Liver (tissue), 9 donors: ENCODE results near the gene RFPL2. TPM values are rescaled to one million over a fixed set of nuclear protein-coding genes. Genes with fewer than 3 reads are reported as not detected.

Experiments
- DNase-seq: peaks from one replicate; pipeline ENCODE4 v3.0.0-alpha.2; 2017; ENCODE audit warnings: low spot score
- H3K27ac ChIP-seq, 2 donors: one replicate each; pipeline ENCODE4 v1.7.0; 2013; ENCODE audit warnings: inconsistent platforms in 2 of 2, low read length in 2 of 2, control low read depth in 1 of 2, low read depth in 1 of 2, mild to moderate bottlenecking in 1 of 2
- H3K27me3 ChIP-seq, 4 donors: one replicate each; pipeline versions ENCODE4 v1.6.1 to v1.7.0; 2013; ENCODE audit warnings: low read length in 3 of 4, inconsistent platforms in 1 of 4, mild to moderate bottlenecking in 1 of 4, moderate library complexity in 1 of 4; ENCODE audit not compliant: control insufficient read depth in 4 of 4, insufficient read depth in 4 of 4
- H3K36me3 ChIP-seq, 4 donors: one replicate each; pipeline versions ENCODE4 v1.6.1 to v1.7.0; 2013; ENCODE audit warnings: low read length in 3 of 4, mild to moderate bottlenecking in 3 of 4, low read depth in 1 of 4, moderate library complexity in 1 of 4; ENCODE audit not compliant: control insufficient read depth in 4 of 4, insufficient read depth in 3 of 4
- H3K4me1 ChIP-seq, 4 donors: one replicate each; pipeline versions ENCODE4 v1.6.1 to v1.7.0; 2013; ENCODE audit warnings: low read length in 3 of 4, mild to moderate bottlenecking in 3 of 4, moderate library complexity in 1 of 4; ENCODE audit not compliant: control insufficient read depth in 4 of 4, insufficient read depth in 4 of 4
- H3K4me3 ChIP-seq, 3 donors: one replicate each; pipeline versions ENCODE4 v1.6.1 to v1.7.0; 2013; ENCODE audit warnings: low read length in 3 of 3, control low read depth in 1 of 3, low read depth in 1 of 3, mild to moderate bottlenecking in 1 of 3
- H3K9ac ChIP-seq, 2 donors: one replicate each; pipeline ENCODE4 v1.7.0; 2013; ENCODE audit warnings: low read length in 2 of 2, mild to moderate bottlenecking in 2 of 2, moderate library complexity in 2 of 2, control low read depth in 1 of 2, low read depth in 1 of 2
- H3K9me3 ChIP-seq, 4 donors: one replicate each; pipeline versions ENCODE4 v1.6.1 to v1.7.0; 2013; ENCODE audit warnings: low read length in 3 of 4; ENCODE audit not compliant: control insufficient read depth in 4 of 4
- ATF3 ChIP-seq: IDR thresholded peaks from 2 replicates; pipeline ENCODE4 v1.6.1; 2016; ENCODE audit warnings: antibody characterized with exemption
- CTCF ChIP-seq: fragments of 150-350 bp; IDR thresholded peaks from 2 replicates; pipeline ENCODE4 v1.5.1; 2017; ENCODE audit warnings: improper control_type of control experiment, low read depth, low read length; ENCODE audit not compliant: missing input control
- EGR1 ChIP-seq, 2 donors: IDR thresholded peaks; 2 replicates each; pipeline ENCODE4 v1.6.1; 2016 to 2018; ENCODE audit warnings: antibody characterized with exemption in 2 of 2, low read depth in 2 of 2
- FOXA1 ChIP-seq: IDR thresholded peaks from 2 replicates; pipeline ENCODE4 v1.6.1; 2016; ENCODE audit warnings: antibody characterized with exemption
- FOXA2 ChIP-seq: IDR thresholded peaks from 2 replicates; pipeline ENCODE4 v1.6.1; 2016; ENCODE audit warnings: antibody characterized with exemption
- GABPA ChIP-seq, 2 donors: IDR thresholded peaks in 1 of 2; conservative IDR thresholded peaks in 1 of 2; 2 replicates each; pipeline ENCODE4 v1.6.1; 2016; ENCODE audit warnings: antibody characterized with exemption in 2 of 2, mild to moderate bottlenecking in 1 of 2, moderate library complexity in 1 of 2
- HNF4A ChIP-seq, 2 donors: conservative IDR thresholded peaks; 2 replicates each; pipeline ENCODE4 v1.6.1; 2016; ENCODE audit warnings: antibody characterized with exemption in 2 of 2, mild to moderate bottlenecking in 2 of 2
- HNF4G ChIP-seq: IDR thresholded peaks from 2 replicates; pipeline ENCODE4 v1.6.1; 2016; ENCODE audit warnings: antibody characterized with exemption
- JUND ChIP-seq, 2 donors: IDR thresholded peaks; 2 replicates each; pipeline ENCODE4 v1.6.1; 2016; ENCODE audit warnings: antibody characterized with exemption in 2 of 2
- MAX ChIP-seq: IDR thresholded peaks from 2 replicates; pipeline ENCODE4 v1.6.1; 2016; ENCODE audit warnings: antibody characterized with exemption
- NR2F2 ChIP-seq: IDR thresholded peaks from 2 replicates; pipeline ENCODE4 v1.6.1; 2016; ENCODE audit warnings: antibody characterized with exemption
- RAD21 ChIP-seq, 2 donors: IDR thresholded peaks; 2 replicates each; pipeline ENCODE4 v1.6.1; 2016; ENCODE audit warnings: antibody characterized with exemption in 2 of 2, mild to moderate bottlenecking in 2 of 2
- REST ChIP-seq: IDR thresholded peaks from 2 replicates; pipeline ENCODE4 v1.6.1; 2016; ENCODE audit warnings: antibody characterized with exemption, mild to moderate bottlenecking
- RXRA ChIP-seq, 2 donors: IDR thresholded peaks; 2 replicates each; pipeline ENCODE4 v1.6.1; 2017 to 2018; ENCODE audit warnings: antibody characterized with exemption in 2 of 2, mild to moderate bottlenecking in 1 of 2
- SP1 ChIP-seq: IDR thresholded peaks from 2 replicates; pipeline ENCODE4 v1.6.1; 2018; ENCODE audit warnings: antibody characterized with exemption, mild to moderate bottlenecking
- TAF1 ChIP-seq: conservative IDR thresholded peaks from 2 replicates; pipeline ENCODE4 v1.6.1; 2016; ENCODE audit warnings: antibody characterized with exemption, mild to moderate bottlenecking
- YY1 ChIP-seq: IDR thresholded peaks from 2 replicates; pipeline ENCODE4 v1.6.1; 2016; ENCODE audit warnings: antibody characterized with exemption, mild to moderate bottlenecking
- ZBTB33 ChIP-seq: IDR thresholded peaks from 2 replicates; pipeline ENCODE4 v1.6.1; 2016; ENCODE audit warnings: antibody characterized with exemption
- WGBS: extraction: QIAGEN DNeasy Blood & Tissue Kit; methylation state at CpG from one replicate; pipeline ENCODE4 v1.1.7; 2013; 5-methylcytosine and 5-hydroxymethylcytosine counted together
- polyA plus RNA-seq, 2 donors: library from polyadenylated mRNA; stranded (reverse) in 1 of 2; unstranded in 1 of 2; fragments of 200-250 nt in 1 of 2; fragments of >200 nt in 1 of 2; fragmentation: Nextera tagmentation in 1 of 2; extraction: Ambion mirVana in 1 of 2; gene quantifications; one replicate each; pipeline versions ENCODE4 v1.2.1 to v1.2.3, GENCODE V29; 2013 to 2015
- total RNA-seq, 2 donors: library from RNA; depleted of rRNA; stranded (reverse); fragments of >200 nt; gene quantifications; one replicate each; pipeline ENCODE4 v1.2.3, GENCODE V29; 2014
- donor health status: healthy.
- donor health status: healthy.
- donor health status: healthy.
- donor health status: healthy.
- donor health status: healthy.

Gene RFPL2
- total and polyA plus RNA-seq, 4 donors = under 0.01 to 0.98 (median 0.07) TPM; not detected in 1

GRCh38 chr22:32245042-32245441, 40.2 kb upstream of the RFPL2 start:
- Histone ChIP-seq H3K36me3 (no peaks in the 10 kb centered on the region), H3K4me1 (peaks cover 6 to 26% (median 23%) of the 10 kb centered on the region in 4 donors), H3K9me3 (no peaks in the 10 kb centered on the region), H3K27ac (no peak overlapping the region), H3K9ac (no peak overlapping the region), H3K27me3 (no peaks in the 10 kb centered on the region), H3K4me3 (no peak overlapping the region)
- WGBS = 24% methylated on average over 3 of the region's 3 CpGs
- DNase-seq = no peak
- peak; percentile 56 to 64 for TF ChIP-seq RXRA (IDR thresholded peaks at IDR 0.05)
- TF ChIP-seq RAD21 (IDR thresholded peaks at IDR 0.05) = no peak
- TF ChIP-seq FOXA1 = no peak
- peak; percentile 22 for TF ChIP-seq SP1
- TF ChIP-seq JUND (IDR thresholded peaks at IDR 0.05) = peak in 1 of 2 donors; percentile 14
- peak; percentile 45 for TF ChIP-seq NR2F2
- no peak for TF ChIP-seq CTCF
- no peak for TF ChIP-seq HNF4G
- TF ChIP-seq GABPA (IDR thresholded peaks at IDR 0.05 in 1 of 2, conservative IDR thresholded peaks at IDR 0.05 in 1 of 2) = no peak
- TF ChIP-seq ZBTB33 = no peak
- TF ChIP-seq REST = no peak
- no peak for TF ChIP-seq YY1
- TF ChIP-seq EGR1 (IDR thresholded peaks at IDR 0.05; ENCODE audit: low read depth in 2 of 2) = no peak
- no peak for TF ChIP-seq FOXA2
- no peak for TF ChIP-seq MAX
- no peak for TF ChIP-seq TAF1
- TF ChIP-seq ATF3 = no peak
- TF ChIP-seq HNF4A (conservative IDR thresholded peaks at IDR 0.05) = peak; percentile 67 to 71
